GM12878 (cell line): ENCODE data around the gene HOXD10. TPM values are rescaled to one million over a fixed set of nuclear protein-coding genes. Genes with fewer than 3 reads are reported as not detected.

Experiments used
- JUND ChIP-seq: IDR thresholded peaks from 2 replicates; pipeline ENCODE4 v1.6.1; 2012; ENCODE audit warnings: low read depth, mild to moderate bottlenecking, low read length, improper control_type of control experiment, moderate library complexity
- NFYA ChIP-seq: IDR thresholded peaks from 2 replicates; pipeline ENCODE4 v1.6.1; 2011; ENCODE audit warnings: low read depth, mild to moderate bottlenecking, low read length, improper control_type of control experiment, borderline replicate concordance
- PML ChIP-seq: IDR thresholded peaks from 2 replicates; pipeline ENCODE4 v1.6.1; 2012; ENCODE audit warnings: low read length, inconsistent platforms
- RCOR1 ChIP-seq: conservative IDR thresholded peaks from 2 replicates; pipeline ENCODE4 v1.6.1; 2012; ENCODE audit warnings: low read depth, low read length, improper control_type of control experiment
- SMC3 ChIP-seq: IDR thresholded peaks from 2 replicates; pipeline ENCODE4 v1.6.1; 2011; ENCODE audit warnings: low read length, improper control_type of control experiment, borderline replicate concordance
- polyA plus RNA-seq, 11 experiments: library from polyadenylated mRNA; depleted of rRNA in 4 of 11; unstranded in 6 of 11; stranded (reverse) in 5 of 11; fragments of >200 nt; fragmentation: Nextera tagmentation in 4 of 11; fragmentation: Illumina TruSeq in 1 of 11; extraction: Ambion mirVana in 4 of 11; extraction: Trizol in 1 of 11; gene quantifications; 1 replicate in 1 of 11; 2 replicates in 10 of 11; pipeline versions ENCODE4 v1.2.1 to v1.2.3, GENCODE V29; 2011 to 2016; ENCODE audit warnings: inconsistent platforms in 2 of 11, missing spikeins in 2 of 11, low read depth in 1 of 11
- total RNA-seq, 4 experiments: library from RNA; depleted of rRNA in 3 of 4; stranded (reverse); fragments of >200 nt in 3 of 4; fragmentation: Illumina TruSeq in 1 of 4; extraction: Trizol in 1 of 4; gene quantifications; 2 replicates each; pipeline versions ENCODE4 v1.2.1 to v1.2.3, GENCODE V29; 2013 to 2021
- TF ChIP-seq, protein P1 (sequence below): fragments of 450-650 bp; formaldehyde crosslinking; IDR thresholded peaks from 2 replicates; pipeline ENCODE4 v1.4.0; 2022; ENCODE audit warnings: mild to moderate bottlenecking, moderate library complexity
- TF ChIP-seq, protein P2 (sequence below): fragments of 450-650 bp; conservative IDR thresholded peaks from 2 replicates; pipeline ENCODE4 v1.6.1; 2017; ENCODE audit warnings: mild to moderate bottlenecking, moderate library complexity
- TF ChIP-seq, protein P3 (sequence below): fragments of 450-650 bp; IDR thresholded peaks from 2 replicates; pipeline ENCODE4 v1.6.1; 2016; ENCODE audit warnings: mild to moderate bottlenecking, moderate library complexity, borderline replicate concordance
- TF ChIP-seq, protein P4 (sequence below): IDR thresholded peaks from 2 replicates; pipeline ENCODE4 v1.6.1; 2012; ENCODE audit warnings: low read depth, low read length, improper control_type of control experiment
- TF ChIP-seq, protein P5 (sequence below): IDR thresholded peaks from 2 replicates; pipeline ENCODE4 v1.6.1; 2011; ENCODE audit warnings: mild to moderate bottlenecking, low read depth, low read length, moderate library complexity; ENCODE audit not compliant: insufficient replicate concordance

HOXD10 gene
- total and polyA plus RNA-seq, 10 of the 15 experiments (the other 5 are each of a cell fraction or from before 2014, with no cell fraction given): not detected

DNA sequence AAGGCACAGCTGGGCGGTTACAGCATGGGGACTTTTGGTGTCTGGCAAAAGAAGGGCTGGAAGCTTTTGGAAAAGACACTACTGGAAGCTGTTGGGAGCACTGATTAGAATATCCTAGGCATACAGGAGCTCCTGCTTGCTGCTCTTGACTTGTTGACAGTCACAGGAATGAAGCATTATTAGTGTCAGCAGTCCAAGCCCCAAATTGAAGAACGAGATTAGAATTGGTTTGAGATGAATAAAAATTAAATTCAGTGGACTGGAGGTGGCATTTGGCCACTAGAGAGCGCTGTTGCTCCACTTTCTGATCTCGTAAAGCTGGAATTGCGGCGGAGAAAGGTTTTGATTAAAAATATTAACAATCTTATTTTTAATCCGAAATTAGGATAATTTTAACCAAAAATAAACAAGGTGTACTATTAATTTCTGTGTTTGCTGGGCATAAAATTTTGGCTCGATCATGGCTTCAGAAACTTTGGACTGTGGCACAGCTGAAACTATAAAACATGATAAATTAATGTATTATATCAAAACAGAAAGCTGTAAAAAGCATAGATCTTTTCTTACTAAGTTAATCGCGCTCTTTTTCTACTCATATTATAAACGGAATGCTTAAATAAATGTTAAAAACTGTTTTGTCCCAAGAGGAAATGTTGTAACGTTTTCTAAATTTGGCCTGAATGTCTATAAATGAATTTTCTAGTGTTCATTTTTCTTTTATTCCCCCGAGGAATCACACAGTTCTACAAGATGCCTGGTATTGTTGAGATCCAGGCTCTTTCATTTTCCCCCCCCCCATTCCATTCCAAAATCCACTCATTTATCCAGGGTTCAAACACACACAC, 10.6 kb downstream of the HOXD10 start (continued):
- TF ChIP-seq, protein P1, sequence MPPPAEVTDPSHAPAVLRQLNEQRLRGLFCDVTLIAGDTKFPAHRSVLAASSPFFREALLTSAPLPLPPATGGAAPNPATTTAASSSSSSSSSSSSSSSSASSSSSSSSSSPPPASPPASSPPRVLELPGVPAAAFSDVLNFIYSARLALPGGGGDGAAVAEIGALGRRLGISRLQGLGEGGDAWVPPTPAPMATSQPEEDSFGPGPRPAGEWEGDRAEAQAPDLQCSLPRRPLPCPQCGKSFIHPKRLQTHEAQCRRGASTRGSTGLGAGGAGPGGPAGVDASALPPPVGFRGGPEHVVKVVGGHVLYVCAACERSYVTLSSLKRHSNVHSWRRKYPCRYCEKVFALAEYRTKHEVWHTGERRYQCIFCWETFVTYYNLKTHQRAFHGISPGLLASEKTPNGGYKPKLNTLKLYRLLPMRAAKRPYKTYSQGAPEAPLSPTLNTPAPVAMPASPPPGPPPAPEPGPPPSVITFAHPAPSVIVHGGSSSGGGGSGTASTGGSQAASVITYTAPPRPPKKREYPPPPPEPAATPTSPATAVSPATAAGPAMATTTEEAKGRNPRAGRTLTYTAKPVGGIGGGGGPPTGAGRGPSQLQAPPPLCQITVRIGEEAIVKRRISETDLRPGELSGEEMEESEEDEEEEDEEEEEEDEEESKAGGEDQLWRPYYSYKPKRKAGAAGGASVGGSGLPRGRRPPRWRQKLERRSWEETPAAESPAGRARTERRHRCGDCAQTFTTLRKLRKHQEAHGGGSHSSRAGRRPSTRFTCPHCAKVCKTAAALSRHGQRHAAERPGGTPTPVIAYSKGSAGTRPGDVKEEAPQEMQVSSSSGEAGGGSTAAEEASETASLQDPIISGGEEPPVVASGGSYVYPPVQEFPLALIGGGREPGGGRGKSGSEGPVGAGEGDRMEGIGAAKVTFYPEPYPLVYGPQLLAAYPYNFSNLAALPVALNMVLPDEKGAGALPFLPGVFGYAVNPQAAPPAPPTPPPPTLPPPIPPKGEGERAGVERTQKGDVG (CRISPR knock-in tag): no peak
- TF ChIP-seq, protein P2, sequence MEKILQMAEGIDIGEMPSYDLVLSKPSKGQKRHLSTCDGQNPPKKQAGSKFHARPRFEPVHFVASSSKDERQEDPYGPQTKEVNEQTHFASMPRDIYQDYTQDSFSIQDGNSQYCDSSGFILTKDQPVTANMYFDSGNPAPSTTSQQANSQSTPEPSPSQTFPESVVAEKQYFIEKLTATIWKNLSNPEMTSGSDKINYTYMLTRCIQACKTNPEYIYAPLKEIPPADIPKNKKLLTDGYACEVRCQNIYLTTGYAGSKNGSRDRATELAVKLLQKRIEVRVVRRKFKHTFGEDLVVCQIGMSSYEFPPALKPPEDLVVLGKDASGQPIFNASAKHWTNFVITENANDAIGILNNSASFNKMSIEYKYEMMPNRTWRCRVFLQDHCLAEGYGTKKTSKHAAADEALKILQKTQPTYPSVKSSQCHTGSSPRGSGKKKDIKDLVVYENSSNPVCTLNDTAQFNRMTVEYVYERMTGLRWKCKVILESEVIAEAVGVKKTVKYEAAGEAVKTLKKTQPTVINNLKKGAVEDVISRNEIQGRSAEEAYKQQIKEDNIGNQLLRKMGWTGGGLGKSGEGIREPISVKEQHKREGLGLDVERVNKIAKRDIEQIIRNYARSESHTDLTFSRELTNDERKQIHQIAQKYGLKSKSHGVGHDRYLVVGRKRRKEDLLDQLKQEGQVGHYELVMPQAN: no peak
- TF ChIP-seq SMC3: peak; percentile 62; the same call in 1 of the 2 replicates
- no peak for TF ChIP-seq PML
- TF ChIP-seq JUND: no peak
- TF ChIP-seq, protein P3, sequence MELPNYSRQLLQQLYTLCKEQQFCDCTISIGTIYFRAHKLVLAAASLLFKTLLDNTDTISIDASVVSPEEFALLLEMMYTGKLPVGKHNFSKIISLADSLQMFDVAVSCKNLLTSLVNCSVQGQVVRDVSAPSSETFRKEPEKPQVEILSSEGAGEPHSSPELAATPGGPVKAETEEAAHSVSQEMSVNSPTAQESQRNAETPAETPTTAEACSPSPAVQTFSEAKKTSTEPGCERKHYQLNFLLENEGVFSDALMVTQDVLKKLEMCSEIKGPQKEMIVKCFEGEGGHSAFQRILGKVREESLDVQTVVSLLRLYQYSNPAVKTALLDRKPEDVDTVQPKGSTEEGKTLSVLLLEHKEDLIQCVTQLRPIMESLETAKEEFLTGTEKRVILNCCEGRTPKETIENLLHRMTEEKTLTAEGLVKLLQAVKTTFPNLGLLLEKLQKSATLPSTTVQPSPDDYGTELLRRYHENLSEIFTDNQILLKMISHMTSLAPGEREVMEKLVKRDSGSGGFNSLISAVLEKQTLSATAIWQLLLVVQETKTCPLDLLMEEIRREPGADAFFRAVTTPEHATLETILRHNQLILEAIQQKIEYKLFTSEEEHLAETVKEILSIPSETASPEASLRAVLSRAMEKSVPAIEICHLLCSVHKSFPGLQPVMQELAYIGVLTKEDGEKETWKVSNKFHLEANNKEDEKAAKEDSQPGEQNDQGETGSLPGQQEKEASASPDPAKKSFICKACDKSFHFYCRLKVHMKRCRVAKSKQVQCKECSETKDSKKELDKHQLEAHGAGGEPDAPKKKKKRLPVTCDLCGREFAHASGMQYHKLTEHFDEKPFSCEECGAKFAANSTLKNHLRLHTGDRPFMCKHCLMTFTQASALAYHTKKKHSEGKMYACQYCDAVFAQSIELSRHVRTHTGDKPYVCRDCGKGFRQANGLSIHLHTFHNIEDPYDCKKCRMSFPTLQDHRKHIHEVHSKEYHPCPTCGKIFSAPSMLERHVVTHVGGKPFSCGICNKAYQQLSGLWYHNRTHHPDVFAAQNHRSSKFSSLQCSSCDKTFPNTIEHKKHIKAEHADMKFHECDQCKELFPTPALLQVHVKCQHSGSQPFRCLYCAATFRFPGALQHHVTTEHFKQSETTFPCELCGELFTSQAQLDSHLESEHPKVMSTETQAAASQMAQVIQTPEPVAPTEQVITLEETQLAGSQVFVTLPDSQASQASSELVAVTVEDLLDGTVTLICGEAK: no peak
- no peak for TF ChIP-seq NFYA
- TF ChIP-seq, protein P4, sequence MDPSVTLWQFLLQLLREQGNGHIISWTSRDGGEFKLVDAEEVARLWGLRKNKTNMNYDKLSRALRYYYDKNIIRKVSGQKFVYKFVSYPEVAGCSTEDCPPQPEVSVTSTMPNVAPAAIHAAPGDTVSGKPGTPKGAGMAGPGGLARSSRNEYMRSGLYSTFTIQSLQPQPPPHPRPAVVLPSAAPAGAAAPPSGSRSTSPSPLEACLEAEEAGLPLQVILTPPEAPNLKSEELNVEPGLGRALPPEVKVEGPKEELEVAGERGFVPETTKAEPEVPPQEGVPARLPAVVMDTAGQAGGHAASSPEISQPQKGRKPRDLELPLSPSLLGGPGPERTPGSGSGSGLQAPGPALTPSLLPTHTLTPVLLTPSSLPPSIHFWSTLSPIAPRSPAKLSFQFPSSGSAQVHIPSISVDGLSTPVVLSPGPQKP: no peak
- TF ChIP-seq RCOR1: no peak
- TF ChIP-seq, protein P5, sequence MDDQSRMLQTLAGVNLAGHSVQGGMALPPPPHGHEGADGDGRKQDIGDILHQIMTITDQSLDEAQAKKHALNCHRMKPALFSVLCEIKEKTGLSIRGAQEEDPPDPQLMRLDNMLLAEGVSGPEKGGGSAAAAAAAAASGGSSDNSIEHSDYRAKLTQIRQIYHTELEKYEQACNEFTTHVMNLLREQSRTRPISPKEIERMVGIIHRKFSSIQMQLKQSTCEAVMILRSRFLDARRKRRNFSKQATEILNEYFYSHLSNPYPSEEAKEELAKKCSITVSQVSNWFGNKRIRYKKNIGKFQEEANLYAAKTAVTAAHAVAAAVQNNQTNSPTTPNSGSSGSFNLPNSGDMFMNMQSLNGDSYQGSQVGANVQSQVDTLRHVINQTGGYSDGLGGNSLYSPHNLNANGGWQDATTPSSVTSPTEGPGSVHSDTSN: no peak
